Caco-2 (cell line): ENCODE results near the gene RAB11FIP2. TPM values are rescaled to one million over a fixed set of nuclear protein-coding genes. Genes with fewer than 3 reads are reported as not detected.

ENCODE experiments used
- BruUV-seq: library from RNA; stranded (reverse); fragments of 400-500 nt; replicated peaks from 2 replicates; lab custom pipeline; 2021; lab: Mats Ljungman, UMichigan
- CTCF ChIA-PET: fragments of 300-600 bp; sonication (Branson Sonifier 250); formaldehyde crosslinking; loops from one replicate; lab custom pipeline; 2022; ENCODE audit warnings: antibody characterized with exemption; lab: Charles Lee
- POLR2A ChIA-PET: fragments of 300-600 bp; sonication (Branson Sonifier 250); formaldehyde crosslinking; loops from one replicate; lab custom pipeline; 2022; ENCODE audit warnings: antibody characterized with exemption; lab: Charles Lee
- DNase-seq, 2 experiments: peaks; one replicate each; pipeline versions ENCODE4 v3.0.0 to v3.0.0-alpha.2; 2020 to 2022
- H3K27me3 ChIP-seq: replicated peaks from 2 replicates; pipeline ENCODE4 v1.6.0; 2011; ENCODE audit warnings: low read length; ENCODE audit not compliant: control insufficient read depth, insufficient read depth
- H3K36me3 ChIP-seq: 2 replicates; pipeline ENCODE4 v1.5.1; 2011; ENCODE audit warnings: low read length; ENCODE audit not compliant: control insufficient read depth, insufficient read depth
- H3K4me1 ChIP-seq: fragments of 250-450 bp; sonication (Bioruptor Pico); 2 replicates; pipeline ENCODE4 v1.5.1; 2020; ENCODE audit warnings: mild to moderate bottlenecking
- H3K4me3 ChIP-seq: 2 replicates; pipeline ENCODE4 v1.5.1; 2011; ENCODE audit warnings: low read depth, mild to moderate bottlenecking, control low read depth, low read length
- H3K9me3 ChIP-seq: fragments of 250-450 bp; sonication (Bioruptor Pico); 2 replicates; pipeline ENCODE4 v1.5.1; 2020; ENCODE audit warnings: mild to moderate bottlenecking, moderate library complexity
- H3K27ac Mint-ChIP-seq: one replicate; pipeline ENCODE4 v1.8.0; 2022; ENCODE audit warnings: mixed read lengths; ENCODE audit not compliant: unreplicated experiment
- H3K27me3 Mint-ChIP-seq: one replicate; pipeline ENCODE4 v1.8.0; 2022; ENCODE audit warnings: mixed read lengths; ENCODE audit not compliant: insufficient read depth, unreplicated experiment
- H3K36me3 Mint-ChIP-seq: one replicate; pipeline ENCODE4 v1.8.0; 2022; ENCODE audit warnings: mild to moderate bottlenecking, mixed read lengths; ENCODE audit not compliant: insufficient read depth, unreplicated experiment
- H3K4me1 Mint-ChIP-seq: one replicate; pipeline ENCODE4 v1.8.0; 2022; ENCODE audit warnings: low read depth, mixed read lengths; ENCODE audit not compliant: unreplicated experiment
- H3K4me3 Mint-ChIP-seq: one replicate; pipeline ENCODE4 v1.8.0; 2022; ENCODE audit warnings: mild to moderate bottlenecking, moderate library complexity, mixed read lengths; ENCODE audit not compliant: unreplicated experiment
- H3K9me3 Mint-ChIP-seq: one replicate; pipeline ENCODE4 v1.8.0; 2022; ENCODE audit warnings: mixed read lengths; ENCODE audit not compliant: unreplicated experiment
- CTCF ChIP-seq, 2 experiments: fragments of 200-600 bp in 1 of 2; IDR thresholded peaks; 1 replicate in 1 of 2; 2 replicates in 1 of 2; pipeline versions ENCODE4 v1.5.1 to v1.8.0; 2011 to 2022; ENCODE audit warnings: antibody characterized with exemption in 1 of 2, control low read depth in 1 of 2, inconsistent platforms in 1 of 2, low read depth in 1 of 2, low read length in 1 of 2, mild to moderate bottlenecking in 1 of 2, moderate library complexity in 1 of 2; ENCODE audit not compliant: insufficient read depth in 1 of 2, severe bottlenecking in 1 of 2, unreplicated experiment in 1 of 2
- intact Hi-C: fragments of 100-400 bp; cut with micrococcal nuclease; formaldehyde crosslinking; loops from one replicate; pipeline ENCODE4 v1.10.0; 2022; ENCODE audit not compliant: unreplicated experiment
- total RNA-seq: library from RNA; stranded (reverse); gene quantifications from 2 replicates; pipeline ENCODE4 v1.2.3, GENCODE V29; 2022

Gene RAB11FIP2
- total RNA-seq, 1 experiment from 2014 or later, result 25.7 TPM

- ChIA-PET POLR2A (no interaction called here), CTCF (no interaction called here)
- Mint-ChIP-seq H3K27me3 (peaks cover 2% of the 10 kb centered on the region), H3K9me3 (no peaks in the 10 kb centered on the region), H3K27ac (no peak overlapping the region), H3K36me3 (no peaks in the 10 kb centered on the region), H3K4me3 (no peak overlapping the region), H3K4me1 (no peaks in the 10 kb centered on the region)
- Histone ChIP-seq H3K9me3 (no peaks in the 10 kb centered on the region), H3K4me3 (no peak overlapping the region), H3K4me1 (no peaks in the 10 kb centered on the region), H3K27me3 (no peaks in the 10 kb centered on the region; the same call in 1 of the 2 replicates), H3K36me3 (no peaks in the 10 kb centered on the region)
- no TSS peak for BruUV-seq
- no peak for DNase-seq
- no peak for TF ChIP-seq CTCF (IDR thresholded peaks at IDR 0.05; ENCODE audit: insufficient read depth in 1 of 2, low read depth in 1 of 2, low read length in 1 of 2, severe bottlenecking in 1 of 2, unreplicated experiment in 1 of 2)
- intact Hi-C loops, result no loop called here
Observed at GRCh38 chr10:117967149-117967650, 79.5 kb downstream of the RAB11FIP2 start.

- H3K27me3 Mint-ChIP-seq, result peaks cover 2% of the 10 kb centered on the region
- H3K9me3 ChIP-seq, result no peaks in the 10 kb centered on the region
- H3K4me3 ChIP-seq, result no peak overlapping the region
- H3K9me3 Mint-ChIP-seq, result no peaks in the 10 kb centered on the region
- CTCF ChIA-PET, result no interaction called here
- H3K27ac Mint-ChIP-seq, result no peak overlapping the region
- no peak for DNase-seq
- no TSS peak for BruUV-seq
- H3K4me1 Mint-ChIP-seq, result no peaks in the 10 kb centered on the region
- H3K27me3 ChIP-seq, result no peaks in the 10 kb centered on the region; the same call in 1 of the 2 replicates
- H3K36me3 Mint-ChIP-seq, result no peaks in the 10 kb centered on the region
- H3K4me1 ChIP-seq, result no peaks in the 10 kb centered on the region
- intact Hi-C loops, result no loop called here
- no peaks in the 10 kb centered on the region for H3K36me3 ChIP-seq
- no peak overlapping the region for H3K4me3 Mint-ChIP-seq
- TF ChIP-seq CTCF (IDR thresholded peaks at IDR 0.05; ENCODE audit: insufficient read depth in 1 of 2, low read depth in 1 of 2, low read length in 1 of 2, severe bottlenecking in 1 of 2, unreplicated experiment in 1 of 2), result no peak
- POLR2A ChIA-PET, result no interaction called here
Observed at GRCh38 chr10:117965984-117966383, 80.8 kb downstream of the RAB11FIP2 start.

- no peaks in the 10 kb centered on the region for H3K9me3 ChIP-seq
- no peaks in the 10 kb centered on the region for H3K36me3 Mint-ChIP-seq
- H3K27me3 ChIP-seq, result no peaks in the 10 kb centered on the region; the same call in 1 of the 2 replicates
- no peaks in the 10 kb centered on the region for H3K9me3 Mint-ChIP-seq
- no peak for TF ChIP-seq CTCF (IDR thresholded peaks at IDR 0.05; ENCODE audit: insufficient read depth in 1 of 2, low read depth in 1 of 2, low read length in 1 of 2, severe bottlenecking in 1 of 2, unreplicated experiment in 1 of 2)
- H3K4me1 Mint-ChIP-seq, result no peaks in the 10 kb centered on the region
- no peaks in the 10 kb centered on the region for H3K4me1 ChIP-seq
- no peak for DNase-seq
- no peak overlapping the region for H3K4me3 Mint-ChIP-seq
- H3K27ac Mint-ChIP-seq, result no peak overlapping the region
- CTCF ChIA-PET, result no interaction called here
- BruUV-seq, result no TSS peak
- peaks cover 6% of the 10 kb centered on the region for H3K27me3 Mint-ChIP-seq
- intact Hi-C loops, result no loop called here
- no peak overlapping the region for H3K4me3 ChIP-seq
- POLR2A ChIA-PET, result no interaction called here
- H3K36me3 ChIP-seq, result no peaks in the 10 kb centered on the region
Observed at GRCh38 chr10:117964536-117964935, 82.2 kb downstream of the RAB11FIP2 start.
